Gastrocnemius medialis (tissue), 4 donors: ENCODE results near the gene FCGR3A.
"Not testable (repeated sequence)": the region's sequence is repeated elsewhere in the genome, so short reads cannot be mapped to it uniquely, and the experiment has no call there.

ENCODE experiments used
- POLR2A ChIP-seq, 2 donors: fragments of 450-650 bp; IDR thresholded peaks; one replicate each; pipeline ENCODE4 v1.6.1; 2017; ENCODE audit warnings: antibody characterized with exemption in 2 of 2, mild to moderate bottlenecking in 2 of 2, moderate library complexity in 2 of 2
- TF ChIP-seq, protein P1 (sequence below), 5 experiments: fragments of 450-650 bp in 3 of 5; fragments of 200-600 bp in 2 of 5; sonication (generic) in 2 of 5; IDR thresholded peaks in 4 of 5; conservative IDR thresholded peaks in 1 of 5; 1 replicate in 4 of 5; 2 replicates in 1 of 5; pipeline ENCODE4 v1.5.1; 2016 to 2019; ENCODE audit warnings: antibody characterized with exemption in 5 of 5, mild to moderate bottlenecking in 3 of 5, moderate library complexity in 3 of 5

DNA sequence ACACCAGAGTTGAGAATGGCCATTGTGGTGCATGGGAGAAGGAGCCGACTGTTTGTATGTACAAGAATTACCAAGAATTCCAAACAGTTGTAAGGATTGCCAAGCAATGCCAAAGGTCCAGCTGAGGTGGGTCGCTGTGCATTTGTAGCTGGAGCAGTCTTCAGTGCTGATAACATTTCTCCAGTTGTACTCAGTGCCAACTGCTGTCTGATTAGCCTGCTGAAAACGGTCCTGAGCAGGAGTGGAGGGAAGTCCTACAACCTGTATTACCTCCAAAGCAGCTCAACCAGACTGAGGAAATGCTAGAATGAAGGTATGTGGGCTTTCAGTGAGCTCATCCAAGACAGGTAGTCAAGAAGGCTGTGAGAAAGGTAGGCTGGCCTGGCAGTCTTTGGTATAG lies 6.5 kb upstream of the FCGR3A start:
- TF ChIP-seq, protein P1, sequence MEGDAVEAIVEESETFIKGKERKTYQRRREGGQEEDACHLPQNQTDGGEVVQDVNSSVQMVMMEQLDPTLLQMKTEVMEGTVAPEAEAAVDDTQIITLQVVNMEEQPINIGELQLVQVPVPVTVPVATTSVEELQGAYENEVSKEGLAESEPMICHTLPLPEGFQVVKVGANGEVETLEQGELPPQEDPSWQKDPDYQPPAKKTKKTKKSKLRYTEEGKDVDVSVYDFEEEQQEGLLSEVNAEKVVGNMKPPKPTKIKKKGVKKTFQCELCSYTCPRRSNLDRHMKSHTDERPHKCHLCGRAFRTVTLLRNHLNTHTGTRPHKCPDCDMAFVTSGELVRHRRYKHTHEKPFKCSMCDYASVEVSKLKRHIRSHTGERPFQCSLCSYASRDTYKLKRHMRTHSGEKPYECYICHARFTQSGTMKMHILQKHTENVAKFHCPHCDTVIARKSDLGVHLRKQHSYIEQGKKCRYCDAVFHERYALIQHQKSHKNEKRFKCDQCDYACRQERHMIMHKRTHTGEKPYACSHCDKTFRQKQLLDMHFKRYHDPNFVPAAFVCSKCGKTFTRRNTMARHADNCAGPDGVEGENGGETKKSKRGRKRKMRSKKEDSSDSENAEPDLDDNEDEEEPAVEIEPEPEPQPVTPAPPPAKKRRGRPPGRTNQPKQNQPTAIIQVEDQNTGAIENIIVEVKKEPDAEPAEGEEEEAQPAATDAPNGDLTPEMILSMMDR (IDR thresholded peaks at IDR 0.05 in 4 of 5, conservative IDR thresholded peaks at IDR 0.05 in 1 of 5), result not testable (repeated sequence)
- TF ChIP-seq POLR2A (IDR thresholded peaks at IDR 0.05), result not testable (repeated sequence)
